Measurements from ENCODE around the gene TIGD3.

- TF ChIP-seq CTCF (conservative IDR thresholded peaks at IDR 0.05), result no peak
- no peak for TF ChIP-seq EZH2 (IDR thresholded peaks at IDR 0.05; ENCODE audit: low read depth)
Observed at GRCh38 chr11:65379698-65380459, 25.3 kb downstream of the TIGD3 start.
